ENCODE measurements around the gene ZFHX3. TPM values are rescaled to one million over a fixed set of nuclear protein-coding genes. Genes with fewer than 3 reads are reported as not detected.

The ZFHX3 gene
- total and polyA plus RNA-seq, 9 of the 15 experiments (the other 6 are each of a cell fraction or from before 2014, with no cell fraction given), result 0.01 to 0.23 (median 0.06) TPM; not detected in 4

- Histone ChIP-seq H3K27me3 (ENCODE audit: control insufficient read depth in 2 of 2, insufficient read depth in 2 of 2, low read length in 2 of 2) (peaks cover 3 to 61% of the 10 kb centered on the region in 2 experiments), H3K36me3 (ENCODE audit: control insufficient read depth, insufficient read depth, low read length) (no peaks in the 10 kb centered on the region), H4K20me1 (replicated peaks; ENCODE audit: control insufficient read depth, insufficient read depth, low read length) (0 out of 2 replicates have a peak, but pooled peaks cover 8% of the 10 kb centered on the region), H3K27ac (ENCODE audit: extremely low read depth, low read depth, low read length) (no peak overlapping the region), H3K9me3 (replicated peaks; ENCODE audit: control insufficient read depth, insufficient read depth, low read depth, low read length) (no peaks in the 10 kb centered on the region), H3K9ac (ENCODE audit: insufficient read depth in 1 of 2, low read depth in 2 of 2, low read length in 2 of 2) (no peak overlapping the region), H3K79me2 (ENCODE audit: control insufficient read depth, insufficient read depth, low read length) (no peaks in the 10 kb centered on the region), H3K4me2 (ENCODE audit: insufficient read depth, low read length) (no peak overlapping the region), H3K9me1 (ENCODE audit: control insufficient read depth, insufficient read depth, low read length) (no peaks in the 10 kb centered on the region), H3K4me1 (replicated peaks in 1 of 2; ENCODE audit: control insufficient read depth in 2 of 2, insufficient read depth in 2 of 2, low read length in 2 of 2) (no peaks in the 10 kb centered on the region), H2AFZ (ENCODE audit: low read depth, low read length) (no peak overlapping the region), H3K4me3 (no peak overlapping the region)
- under 1% methylated on average over 13 of the region's 13 CpGs for WGBS (ENCODE audit: insufficient coverage, low coverage, missing lambda C conversion rate)
- in situ Hi-C loops (cut with MboI), result no loop called here
- ATAC-seq (no peak), FAIRE-seq (no peak), DNase-seq (ENCODE audit: extremely low read depth in 1 of 4, low spot score in 3 of 4) (no peak)
- CTCF ChIA-PET (ENCODE audit: low intra/inter-chr PET ratio), result no interaction called here
- TF ChIP-seq THAP7 (CRISPR knock-in tag; IDR thresholded peaks at IDR 0.05) (no peak), HNRNPLL (IDR thresholded peaks at IDR 0.05; ENCODE audit: low read depth, low read length, poor library complexity, severe bottlenecking) (no peak), NFYB (IDR thresholded peaks at IDR 0.05; ENCODE audit: extremely low read depth, insufficient read length) (no peak), RAD51 (IDR thresholded peaks at IDR 0.05; ENCODE audit: borderline replicate concordance, low read depth) (no peak), ZNF79 (CRISPR knock-in tag; IDR thresholded peaks at IDR 0.05; ENCODE audit: low read depth) (no peak)
- intact Hi-C loops (cut with micrococcal nuclease), result no loop called here
- no TSS peak for BruUV-seq (replicated peaks)
- POLR2A ChIA-PET, result interaction anchor here (0.7 to 1.1 kb wide), 2 partner anchors 13 to 67 kb away, joined by 3 read pairs; no protein-coding TSS in a partner anchor
These were observed 23.3 kb downstream of the ZFHX3 start for GRCh38 chr16:73024571-73025105.

All from K562 (cell line).